ENCODE data around the gene IST1.

The IST1 gene

DNA sequence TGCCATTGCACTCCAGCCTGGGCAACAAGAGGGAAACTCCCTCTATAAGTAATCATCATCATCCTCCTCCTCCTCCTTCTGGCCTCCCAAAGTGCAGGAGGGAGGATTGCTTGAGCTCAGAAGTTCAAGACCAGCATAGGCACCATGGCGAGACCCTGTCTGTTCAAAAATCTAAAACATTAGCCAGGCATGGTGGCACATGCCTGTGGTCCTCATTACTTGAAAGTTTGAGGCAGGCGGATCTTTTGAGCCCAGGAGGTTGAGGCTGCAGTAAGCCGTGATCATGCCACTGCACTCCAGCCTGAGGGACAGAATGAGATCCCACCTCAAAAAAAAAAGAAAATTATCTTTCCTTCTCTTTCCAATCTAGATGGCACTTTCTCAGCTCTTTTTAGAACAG, 77.0 kb downstream of the IST1 start:
- Mint-ChIP-seq H3K27ac (no peak overlapping the region), H3K27me3 (no peaks in the 10 kb centered on the region), H3K36me3 (ENCODE audit: low read depth) (no peaks in the 10 kb centered on the region), H3K4me3 (no peak overlapping the region), H3K4me1 (ENCODE audit: low read depth) (no peaks in the 10 kb centered on the region), H3K9me3 (no peaks in the 10 kb centered on the region)
- intact Hi-C loops (cut with micrococcal nuclease) = no loop called here

DNA sequence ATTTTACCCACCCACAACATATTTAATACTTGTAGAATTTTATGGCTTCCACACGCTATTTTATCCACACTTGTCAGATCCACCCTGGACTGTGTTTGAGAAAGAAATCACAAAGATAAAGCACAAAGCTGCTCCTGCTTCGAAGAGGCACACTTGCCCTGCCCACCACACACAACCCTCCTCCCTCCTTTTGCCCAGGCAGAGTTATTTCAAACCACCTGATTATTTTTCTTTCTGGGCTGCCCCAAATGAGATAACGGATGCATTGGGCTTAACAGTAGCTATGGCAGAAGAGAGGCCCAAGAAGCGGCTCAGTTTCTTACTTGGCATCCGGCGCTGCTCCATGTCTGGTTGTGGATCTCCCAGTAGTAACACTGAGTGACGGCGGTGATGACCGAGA, 77.7 kb downstream of the IST1 start:
- no peaks in the 10 kb centered on the region for H3K4me1 Mint-ChIP-seq (ENCODE audit: low read depth)
- H3K36me3 Mint-ChIP-seq (ENCODE audit: low read depth) = no peaks in the 10 kb centered on the region
- intact Hi-C loops (cut with micrococcal nuclease) = no loop called here
- H3K27me3 Mint-ChIP-seq = no peaks in the 10 kb centered on the region
- no peak overlapping the region for H3K4me3 Mint-ChIP-seq
- no peaks in the 10 kb centered on the region for H3K9me3 Mint-ChIP-seq
- no peak overlapping the region for H3K27ac Mint-ChIP-seq

DNA sequence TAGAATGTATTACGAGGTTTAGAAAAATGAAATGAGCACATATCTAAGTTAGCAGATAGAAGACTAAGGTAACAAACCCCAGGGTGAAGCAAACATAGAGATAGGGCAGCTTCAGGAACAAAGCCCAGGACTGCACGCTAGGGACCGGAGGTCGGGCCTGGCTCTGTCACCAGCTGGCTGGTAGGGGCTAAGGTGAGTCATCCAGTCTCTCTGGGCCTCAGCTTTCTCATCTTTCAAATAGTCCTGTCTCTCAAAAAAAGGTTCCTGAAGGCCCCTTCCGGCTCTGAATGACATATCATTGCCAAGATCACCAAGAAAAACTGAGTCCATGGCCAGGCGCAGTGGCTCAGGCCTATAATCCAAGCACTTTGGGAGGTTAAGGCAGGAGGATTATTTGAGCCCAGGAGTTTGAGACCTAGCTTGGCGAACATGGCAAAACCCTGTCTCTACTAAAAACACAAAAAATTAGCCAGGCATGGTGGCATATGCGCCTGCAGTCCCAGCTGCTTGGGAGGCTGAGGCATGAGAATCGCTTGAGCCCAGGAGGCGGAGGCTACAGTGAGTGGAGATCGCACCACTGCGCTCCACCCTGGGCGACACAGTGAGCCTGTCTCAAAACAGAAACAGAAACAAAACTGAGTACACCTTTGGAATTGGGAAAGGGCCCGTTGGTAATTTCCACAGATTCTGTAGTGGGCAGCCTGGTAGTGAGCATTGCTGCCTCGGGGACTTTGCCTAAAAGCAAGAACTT, 78.9 kb downstream of the IST1 start:
- H3K27ac Mint-ChIP-seq = no peak overlapping the region
- no peaks in the 10 kb centered on the region for H3K27me3 Mint-ChIP-seq
- no peaks in the 10 kb centered on the region for H3K36me3 Mint-ChIP-seq (ENCODE audit: low read depth)
- H3K9me3 Mint-ChIP-seq = no peaks in the 10 kb centered on the region
- no peaks in the 10 kb centered on the region for H3K4me1 Mint-ChIP-seq (ENCODE audit: low read depth)
- intact Hi-C loops (cut with micrococcal nuclease) = no loop called here
- H3K4me3 Mint-ChIP-seq = no peak overlapping the region
